A549 (cell line): Measurements from ENCODE around the gene FTCD. TPM values are rescaled to one million over a fixed set of nuclear protein-coding genes. Genes with fewer than 3 reads are reported as not detected.

Experiments
- ATAC-seq, 2 experiments: fragments of 200-7000 bp in 1 of 2; fragments of >200 bp in 1 of 2; cut with Nextera tagmentation in 1 of 2; cut with Tn5 transposase in 1 of 2; 3 replicates each; pipeline versions ENCODE4 v1.8.0 to v1.9.1; 2018 to 2020; ENCODE audit warnings: mild to moderate bottlenecking in 1 of 2, moderate library complexity in 1 of 2
- CTCF ChIA-PET: fragments of 300-600 bp; sonication (Branson Sonifier 250); formaldehyde crosslinking; extraction: SDS; loops from one replicate; lab custom pipeline; 2021; ENCODE audit warnings: antibody characterized with exemption, inconsistent platforms; lab: Yijun Ruan, JAX
- POLR2A ChIA-PET: fragments of 350-600 bp; formaldehyde crosslinking; extraction: SDS; loops from one replicate; lab custom pipeline; 2021; ENCODE audit warnings: antibody characterized with exemption, inconsistent platforms; lab: Yijun Ruan, JAX
- DNase-seq, 2 experiments: peaks; one replicate each; pipeline versions ENCODE4 v3.0.0 to v3.0.0-alpha.2; 2011 to 2016; ENCODE audit warnings: low read depth in 1 of 2, low spot score in 1 of 2
- FAIRE-seq: peaks from 2 replicates; lab custom pipeline; 2011; peaks lifted over from hg19 to GRCh38; lab: Jason Lieb, UNC
- H3K27ac ChIP-seq, 2 experiments: fragments of >200 bp; sonication (Bioruptor Twin); formaldehyde crosslinking; 3 replicates each; pipeline ENCODE4 v1.5.1; 2016 to 2017
- H3K4me1 ChIP-seq: fragments of >200 bp; sonication (Bioruptor Twin); formaldehyde crosslinking; 3 replicates; pipeline ENCODE4 v1.6.1; 2016
- H3K4me2 ChIP-seq: fragments of >200 bp; sonication (Bioruptor Twin); formaldehyde crosslinking; 3 replicates; pipeline ENCODE4 v1.6.1; 2016
- H3K4me3 ChIP-seq: fragments of >200 bp; sonication (Bioruptor Twin); formaldehyde crosslinking; 3 replicates; pipeline ENCODE4 v1.5.1; 2016
- H3K9me3 ChIP-seq: fragments of >200 bp; sonication (Bioruptor Twin); formaldehyde crosslinking; 3 replicates; pipeline ENCODE4 v1.6.1; 2016
- CHD2 ChIP-seq: fragments of 150-350 bp; IDR thresholded peaks from 2 replicates; pipeline ENCODE4 v1.6.1; 2014; ENCODE audit warnings: low read length; ENCODE audit not compliant: partially characterized antibody
- EHMT2 ChIP-seq: fragments of 200-600 bp; sonication (generic); IDR thresholded peaks from 2 replicates; pipeline ENCODE4 v1.6.1; 2016; ENCODE audit warnings: antibody characterized with exemption, low read depth, mild to moderate bottlenecking, moderate library complexity
- FOXS1 ChIP-seq: fragments of 250-450 bp; sonication (Bioruptor Pico); IDR thresholded peaks from 2 replicates; pipeline ENCODE4 v1.5.0; 2020; ENCODE audit warnings: mild to moderate bottlenecking, moderate library complexity
- GATA3 ChIP-seq: IDR thresholded peaks from 2 replicates; pipeline ENCODE4 v1.6.1; 2012; ENCODE audit warnings: borderline replicate concordance
- HDAC2 ChIP-seq: fragments of 200-600 bp; sonication (generic); IDR thresholded peaks from 2 replicates; pipeline ENCODE4 v1.6.1; 2016
- JUN ChIP-seq, 2 experiments: fragments of >200 bp; sonication (Bioruptor Twin); formaldehyde crosslinking; IDR thresholded peaks; 2 replicates in 1 of 2; 3 replicates in 1 of 2; pipeline ENCODE4 v1.6.1; 2016 to 2017
- NFE2L2 ChIP-seq: fragments of 150-350 bp; conservative IDR thresholded peaks from 2 replicates; pipeline ENCODE4 v1.6.1; 2014; ENCODE audit warnings: low read length
- NPAS2 ChIP-seq: fragments of 250-450 bp; sonication (Bioruptor Pico); IDR thresholded peaks from 2 replicates; pipeline ENCODE4 v1.8.0; 2022; ENCODE audit warnings: mild to moderate bottlenecking, moderate library complexity, borderline replicate concordance
- PHF8 ChIP-seq: fragments of 200-600 bp; sonication (generic); IDR thresholded peaks from 2 replicates; pipeline ENCODE4 v1.6.1; 2016; ENCODE audit warnings: low read depth, mild to moderate bottlenecking, antibody characterized with exemption, moderate library complexity, borderline replicate concordance
- POLR2AphosphoS2 ChIP-seq: conservative IDR thresholded peaks from 2 replicates; pipeline ENCODE4 v1.6.1; 2012; ENCODE audit warnings: low read length, improper control_type of control experiment, inconsistent platforms
- RAD21 ChIP-seq, 2 experiments: fragments of >200 bp in 1 of 2; sonication (Bioruptor Twin) in 1 of 2; formaldehyde crosslinking in 1 of 2; IDR thresholded peaks in 1 of 2; conservative IDR thresholded peaks in 1 of 2; 2 replicates in 1 of 2; 3 replicates in 1 of 2; pipeline ENCODE4 v1.6.1; 2012 to 2018; ENCODE audit warnings: inconsistent platforms in 1 of 2
- TFCP2L1 ChIP-seq: fragments of 250-450 bp; sonication (Bioruptor Pico); IDR thresholded peaks from 2 replicates; pipeline ENCODE4 v1.5.0; 2021; ENCODE audit warnings: mild to moderate bottlenecking
- WGBS: methylation state at CpG from one replicate; pipeline ENCODE4 v1.1.6; 2017; ENCODE audit errors: missing lambda C conversion rate; 5-methylcytosine and 5-hydroxymethylcytosine counted together
- polyA minus RNA-seq: library from RNA; depleted of rRNA, polyadenylated mRNA; stranded (reverse); fragments of >200 nt; gene quantifications from 2 replicates; pipeline ENCODE4 v1.2.3, GENCODE V29; 2011; rRNA and poly(A)+ RNA removed
- polyA plus RNA-seq, 4 experiments: library from polyadenylated mRNA; depleted of rRNA in 3 of 4; stranded (reverse); fragments of >200 nt; fragmentation: RNase III in 1 of 4; extraction: RNeasy Plus Mini Kit Qiagen cat#74134 plus additional on column Dnase treatment in 1 of 4; gene quantifications; 2 replicates in 3 of 4; 3 replicates in 1 of 4; pipeline ENCODE4 v1.2.3, GENCODE V29; 2011 to 2017
- TF ChIP-seq, protein P1 (sequence below): IDR thresholded peaks from 2 replicates; pipeline ENCODE4 v1.6.1; 2012
- TF ChIP-seq, protein P2 (sequence below): fragments of 250-450 bp; sonication (Bioruptor Pico); IDR thresholded peaks from 2 replicates; pipeline ENCODE4 v1.5.0; 2020; ENCODE audit warnings: low read depth, mild to moderate bottlenecking, moderate library complexity
- TF ChIP-seq, protein P3 (sequence below): fragments of >200 bp; sonication (Bioruptor Twin); formaldehyde crosslinking; IDR thresholded peaks from 2 replicates; pipeline ENCODE4 v1.6.1; 2016
- TF ChIP-seq, protein P4 (sequence below): fragments of 450-650 bp; IDR thresholded peaks from 2 replicates; pipeline ENCODE4 v1.6.1; 2014; ENCODE audit warnings: antibody characterized with exemption

Gene FTCD, protein sequence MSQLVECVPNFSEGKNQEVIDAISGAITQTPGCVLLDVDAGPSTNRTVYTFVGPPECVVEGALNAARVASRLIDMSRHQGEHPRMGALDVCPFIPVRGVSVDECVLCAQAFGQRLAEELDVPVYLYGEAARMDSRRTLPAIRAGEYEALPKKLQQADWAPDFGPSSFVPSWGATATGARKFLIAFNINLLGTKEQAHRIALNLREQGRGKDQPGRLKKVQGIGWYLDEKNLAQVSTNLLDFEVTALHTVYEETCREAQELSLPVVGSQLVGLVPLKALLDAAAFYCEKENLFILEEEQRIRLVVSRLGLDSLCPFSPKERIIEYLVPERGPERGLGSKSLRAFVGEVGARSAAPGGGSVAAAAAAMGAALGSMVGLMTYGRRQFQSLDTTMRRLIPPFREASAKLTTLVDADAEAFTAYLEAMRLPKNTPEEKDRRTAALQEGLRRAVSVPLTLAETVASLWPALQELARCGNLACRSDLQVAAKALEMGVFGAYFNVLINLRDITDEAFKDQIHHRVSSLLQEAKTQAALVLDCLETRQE
- polyA plus RNA-seq (2011; rRNA removed) (not detected in 2 replicates), polyA plus RNA-seq (2017; fragmentation: RNase III; extraction: RNeasy Plus Mini Kit Qiagen cat#74134 plus additional on column Dnase treatment) (not detected in 3 replicates), polyA minus RNA-seq (not detected in 2 replicates)
- polyA plus RNA-seq (2012; cell fraction: cytosol; rRNA removed): 0.04 and 0.06 TPM in 2 replicates
- 0.04 and 0.32 TPM in 2 replicates for polyA plus RNA-seq (2012; cell fraction: nucleus; rRNA removed)

DNA sequence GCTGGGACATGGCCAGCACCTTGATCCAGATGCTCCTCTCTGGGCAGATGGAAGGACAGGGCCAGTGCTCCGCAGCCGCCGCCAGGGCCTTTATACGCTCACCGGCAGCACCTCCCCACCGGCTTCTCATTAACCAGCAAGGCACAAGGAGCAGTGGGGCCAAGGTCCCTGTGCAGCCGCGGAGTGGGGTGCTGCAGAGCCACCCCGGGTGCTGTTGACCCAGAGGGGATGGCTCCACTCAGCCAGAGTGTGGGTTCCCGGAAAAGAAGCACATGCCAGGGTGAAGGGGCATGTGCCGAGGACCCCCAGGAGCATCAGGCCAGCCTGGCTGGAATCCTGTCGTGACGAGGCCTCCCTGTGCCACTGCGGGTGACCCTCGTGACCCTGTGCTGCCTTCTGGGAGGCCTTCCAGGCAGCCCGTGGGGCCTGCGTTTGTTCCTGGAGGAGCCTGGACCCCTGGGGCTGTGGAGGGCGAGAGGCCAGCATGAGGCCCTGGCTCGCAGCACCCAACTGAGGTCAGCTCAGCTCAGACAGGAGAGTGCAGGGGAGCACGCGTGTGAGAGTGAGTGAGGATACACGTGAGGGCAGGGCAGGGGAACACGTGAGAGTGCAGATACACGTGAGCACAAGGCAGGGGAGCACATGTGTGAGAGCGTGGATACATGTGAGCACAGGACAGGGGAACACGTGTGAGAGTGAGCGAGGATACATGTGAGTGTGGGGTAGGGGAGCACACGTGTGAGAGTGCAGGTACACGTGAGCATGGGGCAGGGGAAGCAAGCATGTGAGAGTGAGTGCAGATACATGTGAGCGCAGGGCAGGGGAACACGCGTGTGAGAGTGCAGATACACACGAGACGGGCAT, at the start of gene FTCD:
FTCD (minus strand) TSS at position 66 of the 864 bp plus-strand sequence; CDS start at position 10, 56 bp downstream.
- H3K9me3 ChIP-seq: no peaks in the 10 kb centered on the region
- no peak within 1 kb of the TSS for H3K4me3 ChIP-seq
- TF ChIP-seq, protein P1, sequence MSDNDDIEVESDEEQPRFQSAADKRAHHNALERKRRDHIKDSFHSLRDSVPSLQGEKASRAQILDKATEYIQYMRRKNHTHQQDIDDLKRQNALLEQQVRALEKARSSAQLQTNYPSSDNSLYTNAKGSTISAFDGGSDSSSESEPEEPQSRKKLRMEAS: no peak
- TF ChIP-seq POLR2AphosphoS2: no peak
- no peak for TF ChIP-seq GATA3
- TF ChIP-seq FOXS1 (CRISPR knock-in tag): no peak
- TF ChIP-seq, protein P2, sequence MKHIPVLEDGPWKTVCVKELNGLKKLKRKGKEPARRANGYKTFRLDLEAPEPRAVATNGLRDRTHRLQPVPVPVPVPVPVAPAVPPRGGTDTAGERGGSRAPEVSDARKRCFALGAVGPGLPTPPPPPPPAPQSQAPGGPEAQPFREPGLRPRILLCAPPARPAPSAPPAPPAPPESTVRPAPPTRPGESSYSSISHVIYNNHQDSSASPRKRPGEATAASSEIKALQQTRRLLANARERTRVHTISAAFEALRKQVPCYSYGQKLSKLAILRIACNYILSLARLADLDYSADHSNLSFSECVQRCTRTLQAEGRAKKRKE (CRISPR knock-in tag): no peak
- no peak for TF ChIP-seq CHD2
- TF ChIP-seq NFE2L2: no peak
- DNase-seq (no peak), ATAC-seq (no peak), FAIRE-seq (no peak)
- CTCF ChIA-PET: interaction anchor here (5.2 kb wide), 1 partner anchor 13 kb away, joined by 34 read pairs; no protein-coding TSS in a partner anchor
- no peak within 1 kb of the TSS for H3K27ac ChIP-seq
- no peak within 1 kb of the TSS for H3K4me2 ChIP-seq
- H3K4me1 ChIP-seq: no peaks in the 10 kb centered on the region
- 81% methylated on average over 19 of the region's 34 CpGs for WGBS
- POLR2A ChIA-PET: no interaction called here

DNA sequence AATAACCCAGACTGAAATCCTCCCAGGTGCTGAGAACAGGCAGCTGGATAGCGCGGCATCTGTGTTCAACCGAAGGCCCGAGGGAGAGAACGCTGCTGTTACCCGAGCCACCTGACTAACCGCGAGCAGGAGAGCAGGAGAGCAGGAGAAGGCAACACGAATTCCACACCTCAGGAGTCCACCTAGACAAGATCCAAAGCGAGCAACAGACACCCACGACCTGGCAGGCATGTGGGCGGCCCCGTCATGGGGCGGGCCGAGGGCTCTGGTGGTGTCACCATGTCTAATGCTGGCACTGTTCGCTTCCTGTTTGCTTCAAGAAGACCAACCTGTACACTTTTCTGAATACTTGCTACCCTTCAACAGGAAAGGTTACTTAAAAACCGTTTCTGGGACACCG, 49.8 kb upstream of the FTCD start:
- no peak overlapping the region for H3K4me3 ChIP-seq
- H3K27ac ChIP-seq: no peak overlapping the region
- ATAC-seq (no peak), DNase-seq (no peak), FAIRE-seq (no peak)
- CTCF ChIA-PET: no interaction called here
- H3K9me3 ChIP-seq: no peaks in the 10 kb centered on the region
- WGBS: 85% methylated on average over 12 of the region's 18 CpGs
- no peak overlapping the region for H3K4me2 ChIP-seq
- no peaks in the 10 kb centered on the region for H3K4me1 ChIP-seq
- TF ChIP-seq, protein P3, sequence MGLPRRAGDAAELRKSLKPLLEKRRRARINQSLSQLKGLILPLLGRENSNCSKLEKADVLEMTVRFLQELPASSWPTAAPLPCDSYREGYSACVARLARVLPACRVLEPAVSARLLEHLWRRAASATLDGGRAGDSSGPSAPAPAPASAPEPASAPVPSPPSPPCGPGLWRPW: no peak
- TF ChIP-seq, protein P4, sequence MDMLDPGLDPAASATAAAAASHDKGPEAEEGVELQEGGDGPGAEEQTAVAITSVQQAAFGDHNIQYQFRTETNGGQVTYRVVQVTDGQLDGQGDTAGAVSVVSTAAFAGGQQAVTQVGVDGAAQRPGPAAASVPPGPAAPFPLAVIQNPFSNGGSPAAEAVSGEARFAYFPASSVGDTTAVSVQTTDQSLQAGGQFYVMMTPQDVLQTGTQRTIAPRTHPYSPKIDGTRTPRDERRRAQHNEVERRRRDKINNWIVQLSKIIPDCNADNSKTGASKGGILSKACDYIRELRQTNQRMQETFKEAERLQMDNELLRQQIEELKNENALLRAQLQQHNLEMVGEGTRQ: no peak
- TF ChIP-seq RAD21 (conservative IDR thresholded peaks at IDR 0.05 in 1 of 2, IDR thresholded peaks at IDR 0.05 in 1 of 2) (no peak), HDAC2 (no peak)
- POLR2A ChIA-PET: no interaction called here

DNA sequence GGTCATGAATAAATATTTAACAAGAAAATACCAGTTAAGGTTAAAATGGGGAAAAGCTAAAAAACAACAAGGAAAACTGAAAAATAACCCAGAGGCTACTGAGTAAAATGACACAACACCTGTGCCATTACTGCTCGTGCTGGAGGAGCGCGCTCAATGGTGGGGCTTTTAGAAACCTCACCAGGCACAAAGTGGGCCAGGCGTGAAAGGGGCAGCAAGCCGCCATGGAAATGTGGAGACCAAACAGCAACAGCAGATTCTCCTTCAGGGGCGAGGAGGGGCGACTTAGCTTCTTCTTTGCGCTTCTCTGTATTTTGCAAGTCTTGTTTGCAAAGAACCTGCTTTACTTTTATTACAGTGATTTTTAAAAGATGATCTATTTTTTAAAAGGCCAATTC, 47.8 kb upstream of the FTCD start:
- Histone ChIP-seq H3K27ac (no peak overlapping the region), H3K4me1 (no peaks in the 10 kb centered on the region), H3K4me3 (no peak overlapping the region), H3K4me2 (no peak overlapping the region), H3K9me3 (no peaks in the 10 kb centered on the region)
- no peak for FAIRE-seq
- no peak for DNase-seq
- 92% methylated on average over 8 of the region's 8 CpGs for WGBS
- ATAC-seq: no peak
- TF ChIP-seq PHF8 (no peak), RAD21 (conservative IDR thresholded peaks at IDR 0.05 in 1 of 2, IDR thresholded peaks at IDR 0.05 in 1 of 2) (no peak), EHMT2 (no peak), NPAS2 (CRISPR knock-in tag) (no peak), JUN (IDR thresholded peaks at IDR 0.05) (no peak), TFCP2L1 (CRISPR knock-in tag) (no peak)
- ChIA-PET POLR2A (no interaction called here), CTCF (interaction anchor here (1.2 to 1.4 kb wide), 2 partner anchors 22 to 50 kb away, joined by 3 read pairs; no protein-coding TSS in a partner anchor)
